Type B pancreatic cell (in vitro differentiated cells): Measurements from ENCODE around the gene TMEM60. TPM values are rescaled to one million over a fixed set of nuclear protein-coding genes. Genes with fewer than 3 reads are reported as not detected.
A peak's percentile ranks its signal among the peaks of the same experiment; 100 is the strongest.

Experiments used
- DNase-seq: peaks from one replicate; pipeline ENCODE4 v3.0.0; 2021; ENCODE audit warnings: mixed read lengths; ENCODE audit not compliant: unreplicated experiment; ENCODE audit errors: extremely low spot score
- H3K27ac Mint-ChIP-seq: 2 replicates; pipeline ENCODE4 v1.8.0; 2021; ENCODE audit warnings: mild to moderate bottlenecking, mixed read lengths
- H3K27me3 Mint-ChIP-seq: 2 replicates; pipeline ENCODE4 v1.8.0; 2021; ENCODE audit warnings: mixed read lengths
- H3K36me3 Mint-ChIP-seq: 2 replicates; pipeline ENCODE4 v1.8.0; 2021; ENCODE audit warnings: mixed read lengths
- H3K4me1 Mint-ChIP-seq: one replicate; pipeline ENCODE4 v1.8.0; 2021; ENCODE audit warnings: mixed read lengths; ENCODE audit not compliant: unreplicated experiment
- H3K4me3 Mint-ChIP-seq: 2 replicates; pipeline ENCODE4 v1.8.0; 2021; ENCODE audit warnings: mild to moderate bottlenecking, mixed read lengths
- H3K9me3 Mint-ChIP-seq: 2 replicates; pipeline ENCODE4 v1.8.0; 2021; ENCODE audit warnings: mixed read lengths
- CTCF ChIP-seq: fragments of 200-600 bp; sonication (generic); conservative IDR thresholded peaks from 2 replicates; pipeline ENCODE4 v1.5.0; 2021; ENCODE audit warnings: antibody characterized with exemption, mild to moderate bottlenecking
- total RNA-seq: library from RNA; stranded (reverse); gene quantifications from 2 replicates; pipeline ENCODE4 v1.2.1, GENCODE V29; 2021; ENCODE audit warnings: low replicate concordance

The TMEM60 gene
- total RNA-seq, 1 donor from 2014 or later, result 16.1 TPM

GRCh38 chr7:77770316-77770715, 27.9 kb downstream of the TMEM60 start:
- DNase-seq, result no peak
- Mint-ChIP-seq H3K27me3 (no peaks in the 10 kb centered on the region), H3K4me1 (no peaks in the 10 kb centered on the region), H3K27ac (no peak overlapping the region), H3K36me3 (peaks cover 23% of the 10 kb centered on the region), H3K9me3 (no peaks in the 10 kb centered on the region), H3K4me3 (no peak overlapping the region)
- no peak for TF ChIP-seq CTCF

- no peak for TF ChIP-seq CTCF
- no peaks in the 10 kb centered on the region for H3K27me3 Mint-ChIP-seq
- peaks cover 8% of the 10 kb centered on the region for H3K36me3 Mint-ChIP-seq
- no peaks in the 10 kb centered on the region for H3K4me1 Mint-ChIP-seq
- H3K4me3 Mint-ChIP-seq, result no peak overlapping the region
- no peak overlapping the region for H3K27ac Mint-ChIP-seq
- H3K9me3 Mint-ChIP-seq, result no peaks in the 10 kb centered on the region
- DNase-seq, result no peak
These were observed 31.2 kb downstream of the TMEM60 start for GRCh38 chr7:77766801-77767605.

- no peak for DNase-seq
- no peak for TF ChIP-seq CTCF
- H3K9me3 Mint-ChIP-seq, result no peaks in the 10 kb centered on the region
These were observed 32.1 kb downstream of the TMEM60 start for GRCh38 chr7:77765906-77766800.

GRCh38 chr7:77765481-77765880, 32.8 kb downstream of the TMEM60 start:
- Mint-ChIP-seq H3K4me3 (no peak overlapping the region), H3K27me3 (no peaks in the 10 kb centered on the region), H3K9me3 (no peaks in the 10 kb centered on the region), H3K27ac (peak overlapping the region; percentile 8), H3K36me3 (peaks cover 4% of the 10 kb centered on the region), H3K4me1 (no peaks in the 10 kb centered on the region)
- no peak for DNase-seq
- no peak for TF ChIP-seq CTCF

More at GRCh38 chr7:77765906-77766800, 32.1 kb downstream of the TMEM60 start:
- peaks cover 8% of the 10 kb centered on the region for H3K36me3 Mint-ChIP-seq
- no peaks in the 10 kb centered on the region for H3K27me3 Mint-ChIP-seq
- H3K27ac Mint-ChIP-seq, result peak overlapping the region; percentile 8
- no peak overlapping the region for H3K4me3 Mint-ChIP-seq
- H3K4me1 Mint-ChIP-seq, result no peaks in the 10 kb centered on the region

- Mint-ChIP-seq H3K4me3 (no peak overlapping the region), H3K27ac (no peak overlapping the region), H3K27me3 (no peaks in the 10 kb centered on the region), H3K9me3 (no peaks in the 10 kb centered on the region), H3K36me3 (no peaks in the 10 kb centered on the region), H3K4me1 (peaks cover 8% of the 10 kb centered on the region)
- no peak for DNase-seq
- TF ChIP-seq CTCF, result no peak
These were observed 37.3 kb downstream of the TMEM60 start for GRCh38 chr7:77760809-77761453.
